AG09309 (cell line): ENCODE data around the gene NNAT.
"Not testable (repeated sequence)": the region's sequence is repeated elsewhere in the genome, so short reads cannot be mapped to it uniquely, and the experiment has no call there.

Experiments used
- DNase-seq: peaks from one replicate; pipeline ENCODE4 v3.0.0-alpha.2; 2010; ENCODE audit warnings: low read depth
- H3K4me3 ChIP-seq: 2 replicates; pipeline ENCODE4 v1.5.1; 2011; ENCODE audit warnings: mild to moderate bottlenecking, low read depth, low read length, moderate library complexity; ENCODE audit not compliant: control insufficient read depth
- TF ChIP-seq, protein P1 (sequence below): IDR thresholded peaks from 2 replicates; pipeline ENCODE4 v1.5.1; 2011; ENCODE audit warnings: mild to moderate bottlenecking, low read depth, low read length, inconsistent platforms; ENCODE audit not compliant: insufficient read depth, control insufficient read depth; ENCODE audit errors: missing control alignments

Gene NNAT

GRCh38 chr20:37534401-37535157 lies 13.5 kb downstream of the NNAT start:
- H3K4me3 ChIP-seq: no peak overlapping the region
- peak; percentile 58 for DNase-seq
- TF ChIP-seq, protein P1, sequence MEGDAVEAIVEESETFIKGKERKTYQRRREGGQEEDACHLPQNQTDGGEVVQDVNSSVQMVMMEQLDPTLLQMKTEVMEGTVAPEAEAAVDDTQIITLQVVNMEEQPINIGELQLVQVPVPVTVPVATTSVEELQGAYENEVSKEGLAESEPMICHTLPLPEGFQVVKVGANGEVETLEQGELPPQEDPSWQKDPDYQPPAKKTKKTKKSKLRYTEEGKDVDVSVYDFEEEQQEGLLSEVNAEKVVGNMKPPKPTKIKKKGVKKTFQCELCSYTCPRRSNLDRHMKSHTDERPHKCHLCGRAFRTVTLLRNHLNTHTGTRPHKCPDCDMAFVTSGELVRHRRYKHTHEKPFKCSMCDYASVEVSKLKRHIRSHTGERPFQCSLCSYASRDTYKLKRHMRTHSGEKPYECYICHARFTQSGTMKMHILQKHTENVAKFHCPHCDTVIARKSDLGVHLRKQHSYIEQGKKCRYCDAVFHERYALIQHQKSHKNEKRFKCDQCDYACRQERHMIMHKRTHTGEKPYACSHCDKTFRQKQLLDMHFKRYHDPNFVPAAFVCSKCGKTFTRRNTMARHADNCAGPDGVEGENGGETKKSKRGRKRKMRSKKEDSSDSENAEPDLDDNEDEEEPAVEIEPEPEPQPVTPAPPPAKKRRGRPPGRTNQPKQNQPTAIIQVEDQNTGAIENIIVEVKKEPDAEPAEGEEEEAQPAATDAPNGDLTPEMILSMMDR: peak; percentile 77

DNA sequence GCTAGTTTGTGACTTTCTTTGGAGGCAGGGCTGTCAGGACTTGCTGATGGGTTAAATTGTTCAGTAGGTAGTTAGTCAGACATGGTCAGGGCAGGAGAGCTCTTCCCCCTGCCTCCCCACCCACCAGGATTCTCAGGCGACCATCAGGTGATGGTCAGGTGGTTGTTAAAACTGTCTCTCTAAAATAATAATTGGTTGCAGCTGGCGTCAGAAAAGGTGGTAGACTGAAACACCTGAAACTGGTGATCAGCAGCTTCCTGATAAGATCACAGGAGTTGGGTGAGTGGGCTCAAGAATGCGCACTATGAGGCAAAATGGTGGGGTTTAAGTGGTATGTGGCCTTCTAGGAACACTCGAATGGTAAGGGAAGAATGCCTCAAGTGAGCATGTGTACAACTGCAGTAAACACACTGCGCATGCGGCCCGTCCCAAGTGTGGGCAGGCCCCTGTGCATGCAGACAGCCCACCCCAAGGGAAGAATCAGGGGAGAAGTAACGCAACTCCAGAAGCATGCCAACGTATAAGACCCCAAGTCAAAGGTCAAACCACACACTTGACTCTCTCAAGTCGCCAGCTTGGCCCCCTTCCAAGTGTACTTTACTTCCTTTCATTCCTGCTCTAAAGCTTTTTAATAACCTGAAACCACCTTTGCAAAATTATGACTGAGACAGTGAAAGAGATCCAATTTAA lies 14.5 kb downstream of the NNAT start:
- no peak overlapping the region for H3K4me3 ChIP-seq
- no peak for DNase-seq
- TF ChIP-seq, protein P1: no peak

GRCh38 chr20:37537505-37537904 lies 16.5 kb downstream of the NNAT start:
- DNase-seq: no peak
- TF ChIP-seq, protein P1: no peak
- H3K4me3 ChIP-seq: no peak overlapping the region

GRCh38 chr20:37538003-37538402 lies 17.0 kb downstream of the NNAT start:
- no peak overlapping the region for H3K4me3 ChIP-seq
- no peak for DNase-seq
- TF ChIP-seq, protein P1: no peak

DNA sequence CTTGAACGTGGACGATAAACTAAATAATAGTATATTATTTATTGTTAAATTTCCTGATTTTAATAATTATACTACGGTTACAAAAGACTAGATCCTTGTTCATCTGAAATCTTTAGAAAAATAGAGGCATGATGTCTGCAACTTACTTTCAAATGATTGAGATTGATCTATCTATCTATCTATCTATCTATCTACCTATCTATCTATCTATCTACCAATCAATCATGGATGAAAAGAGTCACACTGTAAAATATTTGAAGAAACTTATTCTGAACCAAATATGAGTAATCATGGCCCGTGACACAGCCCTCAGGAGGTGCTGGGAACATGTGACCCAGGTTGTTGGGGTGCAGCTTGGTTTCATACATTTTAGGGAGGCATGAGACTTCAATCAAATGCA lies 18.4 kb downstream of the NNAT start:
- DNase-seq: no peak
- TF ChIP-seq, protein P1: no peak
- H3K4me3 ChIP-seq: no peak overlapping the region

DNA sequence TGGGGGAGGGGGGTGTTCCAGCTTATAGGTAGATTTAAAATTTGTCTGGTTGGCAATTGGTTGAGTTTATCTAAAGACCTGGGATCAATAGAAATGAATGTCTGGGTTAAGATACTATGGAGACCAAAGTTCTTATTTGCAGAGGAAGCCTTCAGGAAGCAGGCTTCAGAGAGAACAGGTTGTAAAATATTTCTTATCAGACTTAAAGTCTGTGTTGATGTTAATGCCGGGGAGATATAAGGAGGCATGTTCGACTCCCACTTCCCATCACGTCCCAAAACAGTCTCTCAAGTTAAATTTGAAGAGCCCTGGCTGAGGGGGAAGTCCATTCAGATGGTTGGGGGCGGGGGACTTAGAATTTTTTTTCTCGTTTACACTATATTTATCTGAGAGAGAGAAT lies 19.0 kb downstream of the NNAT start:
- TF ChIP-seq, protein P1: no peak
- DNase-seq: no peak
- no peak overlapping the region for H3K4me3 ChIP-seq

GRCh38 chr20:37540838-37541237 lies 19.8 kb downstream of the NNAT start:
- not testable (repeated sequence) for DNase-seq, H3K4me3 ChIP-seq
